Neutrophil (primary cell): ENCODE measurements around the gene SIAH2.
A peak's percentile ranks its signal among the peaks of the same experiment; 100 is the strongest.

Experiments used
- H3K27ac ChIP-seq: fragments of 200-600 bp; sonication (generic); 2 replicates; pipeline ENCODE4 v1.5.1; 2016; ENCODE audit warnings: mild to moderate bottlenecking, moderate library complexity
- H3K27me3 ChIP-seq: fragments of 200-600 bp; sonication (generic); 2 replicates; pipeline ENCODE4 v1.6.0; 2016; ENCODE audit warnings: mild to moderate bottlenecking
- H3K36me3 ChIP-seq: fragments of 200-600 bp; sonication (generic); 2 replicates; pipeline ENCODE4 v1.5.1; 2017
- H3K4me1 ChIP-seq, 2 experiments: fragments of 200-600 bp in 1 of 2; sonication (generic) in 1 of 2; 1 replicate in 1 of 2; 2 replicates in 1 of 2; pipeline versions ENCODE4 v1.5.1 to v1.6.1; 2013 to 2016; ENCODE audit warnings: low read depth in 1 of 2, low read length in 1 of 2, mild to moderate bottlenecking in 1 of 2, moderate library complexity in 1 of 2; ENCODE audit not compliant: control insufficient read depth in 1 of 2, insufficient read depth in 1 of 2
- H3K4me3 ChIP-seq, 2 experiments: fragments of 200-600 bp in 1 of 2; sonication (generic) in 1 of 2; 1 replicate in 1 of 2; 2 replicates in 1 of 2; pipeline ENCODE4 v1.5.1; 2013 to 2016; ENCODE audit warnings: low read depth in 1 of 2, low read length in 1 of 2, mild to moderate bottlenecking in 1 of 2, moderate library complexity in 1 of 2
- H3K9me3 ChIP-seq: fragments of 200-600 bp; sonication (generic); 2 replicates; pipeline ENCODE4 v1.5.1; 2016
- TF ChIP-seq, protein P1 (sequence below): fragments of 200-600 bp; sonication (generic); IDR thresholded peaks from 2 replicates; pipeline ENCODE4 v1.5.1; 2016; ENCODE audit warnings: antibody characterized with exemption

The SIAH2 gene

DNA sequence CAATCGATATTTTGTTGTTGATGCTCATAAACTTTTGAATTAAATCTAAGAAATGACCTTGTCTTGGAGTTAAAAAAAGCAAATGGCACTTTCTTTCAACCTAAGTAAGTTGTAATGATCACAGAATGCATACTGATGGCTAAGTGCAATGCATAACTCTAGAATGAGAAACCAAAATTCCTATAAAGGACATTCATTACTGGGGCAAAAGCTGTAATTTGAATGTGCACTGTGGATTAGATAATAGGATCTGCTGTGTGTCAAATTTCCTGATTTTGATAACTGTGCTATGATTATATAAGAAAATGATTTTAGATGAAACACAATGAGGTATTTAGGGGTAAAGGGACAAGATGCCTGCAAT is 14.3 kb downstream of the SIAH2 start:
- no peaks in the 10 kb centered on the region for H3K27me3 ChIP-seq
- TF ChIP-seq, protein P1, sequence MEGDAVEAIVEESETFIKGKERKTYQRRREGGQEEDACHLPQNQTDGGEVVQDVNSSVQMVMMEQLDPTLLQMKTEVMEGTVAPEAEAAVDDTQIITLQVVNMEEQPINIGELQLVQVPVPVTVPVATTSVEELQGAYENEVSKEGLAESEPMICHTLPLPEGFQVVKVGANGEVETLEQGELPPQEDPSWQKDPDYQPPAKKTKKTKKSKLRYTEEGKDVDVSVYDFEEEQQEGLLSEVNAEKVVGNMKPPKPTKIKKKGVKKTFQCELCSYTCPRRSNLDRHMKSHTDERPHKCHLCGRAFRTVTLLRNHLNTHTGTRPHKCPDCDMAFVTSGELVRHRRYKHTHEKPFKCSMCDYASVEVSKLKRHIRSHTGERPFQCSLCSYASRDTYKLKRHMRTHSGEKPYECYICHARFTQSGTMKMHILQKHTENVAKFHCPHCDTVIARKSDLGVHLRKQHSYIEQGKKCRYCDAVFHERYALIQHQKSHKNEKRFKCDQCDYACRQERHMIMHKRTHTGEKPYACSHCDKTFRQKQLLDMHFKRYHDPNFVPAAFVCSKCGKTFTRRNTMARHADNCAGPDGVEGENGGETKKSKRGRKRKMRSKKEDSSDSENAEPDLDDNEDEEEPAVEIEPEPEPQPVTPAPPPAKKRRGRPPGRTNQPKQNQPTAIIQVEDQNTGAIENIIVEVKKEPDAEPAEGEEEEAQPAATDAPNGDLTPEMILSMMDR, result no peak
- peaks cover 13 to 23% of the 10 kb centered on the region in 2 experiments for H3K4me1 ChIP-seq
- no peak overlapping the region for H3K4me3 ChIP-seq
- peak overlapping the region; percentile 28 for H3K27ac ChIP-seq
- no peaks in the 10 kb centered on the region for H3K9me3 ChIP-seq
- H3K36me3 ChIP-seq, result peaks cover 7% of the 10 kb centered on the region

DNA sequence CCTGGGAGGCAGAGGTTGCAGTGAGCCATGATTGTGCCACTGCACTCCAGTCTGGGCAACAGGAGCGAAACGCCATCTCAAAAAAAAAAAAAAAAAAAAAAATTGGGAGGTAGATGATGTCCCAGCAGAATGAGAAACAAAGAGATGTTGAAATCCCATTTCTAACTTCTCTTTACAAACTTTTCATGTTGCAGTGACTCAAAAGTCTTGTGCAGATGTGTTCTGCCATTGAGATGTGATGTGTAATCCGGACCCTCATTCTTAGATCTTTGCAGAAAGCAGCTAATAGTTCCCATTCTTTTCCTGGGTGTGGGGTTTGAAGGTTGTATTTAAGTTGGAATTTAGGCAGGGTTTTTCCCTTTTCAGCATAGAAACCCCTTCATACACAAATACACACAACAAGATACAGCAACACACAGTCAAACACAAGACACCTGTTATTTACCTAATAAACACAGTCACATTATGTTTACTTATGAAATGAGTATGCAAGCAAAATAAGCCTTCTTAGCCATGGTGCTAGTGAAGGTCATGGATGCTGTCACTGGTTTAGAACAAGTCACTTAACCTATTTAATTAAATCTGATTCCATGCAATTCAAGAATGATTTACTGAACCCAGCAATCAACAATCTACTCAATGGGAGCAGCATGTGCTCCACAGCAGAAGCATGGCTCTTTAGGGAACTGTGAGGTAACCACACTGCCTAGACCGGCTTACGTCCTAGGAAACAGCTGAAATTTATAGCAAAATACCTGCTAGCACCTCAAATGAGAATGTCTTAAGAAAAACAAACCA is 14.9 kb downstream of the SIAH2 start:
- Histone ChIP-seq H3K4me1 (peaks cover 13 to 23% of the 10 kb centered on the region in 2 experiments), H3K36me3 (peaks cover 5% of the 10 kb centered on the region), H3K27me3 (no peaks in the 10 kb centered on the region), H3K4me3 (no peak overlapping the region), H3K9me3 (no peaks in the 10 kb centered on the region), H3K27ac (peak overlapping the region; percentile 28)
- TF ChIP-seq, protein P1, result no peak

DNA sequence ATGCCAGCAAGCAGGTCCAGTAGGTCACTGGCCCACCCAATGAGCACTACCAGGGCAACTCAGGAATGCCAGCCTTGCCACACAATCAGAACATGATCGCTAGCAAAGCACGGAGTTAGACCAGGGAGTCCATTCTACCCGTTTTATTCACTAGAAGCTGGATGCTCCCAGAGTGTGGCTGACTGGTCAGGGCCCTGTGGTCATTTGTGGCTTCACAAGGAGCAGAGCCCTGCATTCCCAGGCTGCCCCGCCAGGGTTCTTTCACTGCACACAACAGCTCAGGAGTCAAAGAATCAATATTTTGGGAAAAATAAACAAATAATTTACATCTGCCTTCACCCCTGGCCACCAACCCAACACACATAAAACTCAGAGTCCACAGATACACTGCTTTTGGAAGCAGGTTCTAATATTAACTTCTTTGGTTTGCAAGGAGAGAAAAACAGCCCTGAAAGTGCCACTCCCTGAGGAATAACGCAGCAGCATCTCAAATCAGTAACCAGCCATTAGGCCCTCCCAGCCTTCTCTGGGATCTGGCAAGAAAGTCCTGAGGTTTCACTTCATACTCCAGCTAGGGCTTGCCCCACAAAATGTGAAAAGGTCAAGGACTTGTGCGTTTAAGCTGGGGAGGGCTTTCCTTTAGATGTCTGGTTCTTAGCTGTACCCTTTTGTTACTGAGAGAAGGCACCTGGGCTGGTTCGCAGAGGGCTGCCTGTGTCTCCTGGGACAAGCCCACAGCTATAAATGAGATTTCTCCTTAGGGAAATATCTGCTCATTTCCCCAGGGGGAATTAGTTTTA is 16.0 kb downstream of the SIAH2 start:
- no peaks in the 10 kb centered on the region for H3K27me3 ChIP-seq
- no peaks in the 10 kb centered on the region for H3K9me3 ChIP-seq
- TF ChIP-seq, protein P1, result no peak
- peak overlapping the region; percentile 28 for H3K27ac ChIP-seq
- no peak overlapping the region for H3K4me3 ChIP-seq
- peaks cover 13 to 23% of the 10 kb centered on the region in 2 experiments for H3K4me1 ChIP-seq
- H3K36me3 ChIP-seq, result peaks cover 5% of the 10 kb centered on the region

DNA sequence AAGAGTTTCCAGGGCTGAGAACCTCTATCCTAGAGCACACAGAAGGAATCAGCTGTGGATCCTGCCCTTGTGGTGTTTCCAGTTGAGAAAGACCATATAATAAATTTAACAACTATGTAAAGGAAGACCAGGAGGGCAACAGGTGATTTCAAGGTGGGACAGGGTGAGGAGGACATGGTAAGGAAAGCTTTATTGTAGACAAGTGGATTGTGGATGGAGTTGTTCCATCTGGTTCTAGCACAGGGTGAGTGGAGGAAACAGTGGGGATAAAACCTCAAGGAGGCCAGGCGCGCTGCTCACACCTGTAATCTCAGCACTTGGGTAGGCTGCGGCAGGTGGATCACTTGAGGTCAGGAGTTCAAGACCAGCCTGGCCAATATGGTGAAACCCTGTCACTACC is 17.1 kb downstream of the SIAH2 start:
- H3K36me3 ChIP-seq, result peaks cover 14% of the 10 kb centered on the region
- TF ChIP-seq, protein P1, result no peak
- H3K4me3 ChIP-seq, result no peak overlapping the region
- H3K9me3 ChIP-seq, result no peaks in the 10 kb centered on the region
- no peak overlapping the region for H3K27ac ChIP-seq
- H3K27me3 ChIP-seq, result no peaks in the 10 kb centered on the region
- peaks cover 13 to 23% of the 10 kb centered on the region in 2 experiments for H3K4me1 ChIP-seq

DNA sequence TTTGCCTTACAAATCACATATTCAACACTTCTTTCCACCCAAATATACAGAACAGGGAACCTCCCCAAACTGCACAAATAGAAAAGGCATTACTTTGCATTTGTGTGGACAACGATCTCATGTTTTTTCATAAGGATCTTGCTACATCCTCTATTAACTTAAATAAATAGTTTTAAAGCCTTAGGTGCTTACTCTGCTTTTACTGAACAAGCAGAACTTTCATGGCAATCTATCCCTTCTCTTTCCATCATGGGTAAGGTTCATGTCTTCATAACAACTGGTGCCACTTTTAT is 18.1 kb downstream of the SIAH2 start:
- TF ChIP-seq, protein P1, result no peak
- Histone ChIP-seq H3K4me3 (no peak overlapping the region), H3K27ac (no peak overlapping the region), H3K36me3 (peaks cover 17% of the 10 kb centered on the region), H3K27me3 (no peaks in the 10 kb centered on the region), H3K9me3 (no peaks in the 10 kb centered on the region), H3K4me1 (peaks cover 13 to 24% of the 10 kb centered on the region in 2 experiments)
